H1 (cell line): Measurements from ENCODE around the gene CCDC86. TPM values are rescaled to one million over a fixed set of nuclear protein-coding genes. Genes with fewer than 3 reads are reported as not detected.
A peak's percentile ranks its signal among the peaks of the same experiment; 100 is the strongest.

ENCODE experiments used
- CTBP2 ChIP-seq: IDR thresholded peaks from 2 replicates; pipeline ENCODE4 v1.7.0; 2011; ENCODE audit warnings: borderline replicate concordance, mild to moderate bottlenecking, moderate library complexity, mixed read lengths, low read length; ENCODE audit not compliant: insufficient read depth, insufficient read length
- MAX ChIP-seq: IDR thresholded peaks from 2 replicates; pipeline ENCODE4 v1.6.1; 2012; ENCODE audit warnings: inconsistent platforms
- RAD21 ChIP-seq, 2 experiments: IDR thresholded peaks in 1 of 2; conservative IDR thresholded peaks in 1 of 2; 2 replicates each; pipeline ENCODE4 v1.6.1; 2011; ENCODE audit warnings: low read depth in 2 of 2, low read length in 2 of 2, improper control_type of control experiment in 1 of 2, inconsistent platforms in 1 of 2, mild to moderate bottlenecking in 1 of 2, moderate library complexity in 1 of 2
- TCF12 ChIP-seq: IDR thresholded peaks from 2 replicates; pipeline ENCODE4 v1.6.1; 2011; ENCODE audit warnings: low read depth, mild to moderate bottlenecking, low read length
- polyA plus RNA-seq, 7 experiments: library from polyadenylated mRNA; depleted of rRNA in 3 of 7; stranded (reverse) in 5 of 7; unstranded in 2 of 7; fragments of >200 nt in 5 of 7; fragments of 200-250 nt in 2 of 7; gene quantifications; 1 replicate in 5 of 7; 2 replicates in 1 of 7; 4 replicates in 1 of 7; pipeline versions ENCODE4 v1.2.1 to v1.2.3, GENCODE V29; 2011 to 2013; ENCODE audit warnings: missing spikeins in 2 of 7, mixed read lengths in 2 of 7
- total RNA-seq: library from RNA; stranded (reverse); fragmentation: NEBNext Ultra II Directional; extraction: Animal tissue kit (Norgen Biotek cat#: 25700); gene quantifications from 2 replicates; pipeline ENCODE4 v1.2.1, GENCODE V29; 2021

Gene CCDC86
- total and polyA plus RNA-seq, 2 of the 8 experiments (the other 6 are each of a cell fraction or from before 2014, with no cell fraction given): 37.7 to 76.4 TPM

GRCh38 chr11:60831143-60831500 lies 10.8 kb upstream of the CCDC86 start (continued):
- TF ChIP-seq CTBP2: no peak
- TF ChIP-seq RAD21 (IDR thresholded peaks at IDR 0.05 in 1 of 2, conservative IDR thresholded peaks at IDR 0.05 in 1 of 2; ENCODE audit: low read depth in 2 of 2, low read length in 2 of 2): peak; percentile 95 to 97
- peak; percentile 36; the same call in 1 of the 2 replicates for TF ChIP-seq MAX
- TF ChIP-seq TCF12: 0 out of 2 replicates have a peak, but pooled peaks have one; percentile 69
